A673 (cell line): Measurements from ENCODE around the gene CPT1C.

Experiments
- CTCF ChIP-seq: fragments of 300-800, 200-600 bp; sonication (generic); conservative IDR thresholded peaks from 2 replicates; pipeline ENCODE4 v1.5.1; 2017; ENCODE audit warnings: low read depth, mild to moderate bottlenecking, antibody characterized with exemption, low read length, moderate library complexity, mixed read lengths
- EZH2 ChIP-seq: fragments of 200-600 bp; sonication (generic); IDR thresholded peaks from 2 replicates; pipeline ENCODE4 v1.6.1; 2017; ENCODE audit warnings: borderline replicate concordance, low read depth, mild to moderate bottlenecking, mixed read lengths, antibody characterized with exemption, low read length; ENCODE audit not compliant: poor library complexity, severe bottlenecking

DNA sequence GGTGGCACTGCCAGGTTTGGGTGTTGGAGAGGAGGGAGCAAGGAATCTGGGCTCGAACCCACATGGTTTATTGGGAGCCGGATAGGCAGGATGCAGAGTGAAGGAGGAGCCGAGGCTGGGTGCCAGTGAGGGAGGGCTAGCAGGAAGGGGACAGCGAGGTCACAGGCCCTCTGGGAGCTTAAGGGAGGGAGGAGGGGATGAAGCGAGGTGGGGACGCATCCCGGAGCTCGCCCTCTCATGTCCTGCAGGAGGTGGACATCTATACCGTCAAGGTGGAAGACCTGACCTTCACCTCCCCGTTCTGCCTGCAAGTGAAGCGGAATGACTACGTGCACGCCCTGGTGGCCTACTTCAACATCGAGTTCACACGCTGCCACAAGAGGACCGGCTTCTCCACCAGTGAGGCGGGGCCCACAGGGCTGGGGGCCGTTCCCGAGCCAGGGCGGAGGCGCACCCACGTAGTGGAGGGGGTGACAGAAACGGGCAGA lies 5.0 kb upstream of the CPT1C start:
- TF ChIP-seq CTCF (no peak), EZH2 (no peak)
